Tibial nerve (tissue), 3 donors: ENCODE data around the gene TBC1D22A.

ENCODE experiments used
- POLR2A ChIP-seq, 2 donors: fragments of 450-650 bp; IDR thresholded peaks; one replicate each; pipeline ENCODE4 v1.6.1; 2017; ENCODE audit warnings: antibody characterized with exemption in 2 of 2, mild to moderate bottlenecking in 2 of 2, moderate library complexity in 2 of 2
- TF ChIP-seq, protein P1 (sequence below), 5 experiments: fragments of 200-600 bp in 3 of 5; fragments of 450-650 bp in 2 of 5; sonication (generic) in 3 of 5; IDR thresholded peaks; one replicate each; pipeline ENCODE4 v1.5.1; 2016 to 2019; ENCODE audit warnings: antibody characterized with exemption in 5 of 5, mild to moderate bottlenecking in 3 of 5, moderate library complexity in 2 of 5

DNA sequence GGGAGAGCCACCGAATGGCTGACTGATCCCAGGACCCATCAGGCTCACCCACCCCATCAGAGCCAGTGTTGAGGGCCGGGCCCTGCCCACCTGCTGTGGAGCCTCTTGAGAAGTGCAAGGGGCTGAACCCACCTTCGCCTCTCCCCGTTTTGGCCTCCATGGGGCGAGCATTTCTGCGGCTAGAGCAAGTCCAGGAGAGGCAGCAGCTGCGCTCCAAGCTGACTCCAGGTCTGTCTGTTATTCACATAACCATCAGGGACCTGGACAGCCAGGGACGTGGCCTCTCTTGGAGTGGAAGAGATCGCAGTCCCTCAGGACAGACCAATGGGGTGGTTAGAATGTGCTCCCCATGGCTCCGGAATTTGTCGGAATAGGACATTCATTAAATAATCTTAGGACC lies 231.8 kb downstream of the TBC1D22A start:
- TF ChIP-seq, protein P1, sequence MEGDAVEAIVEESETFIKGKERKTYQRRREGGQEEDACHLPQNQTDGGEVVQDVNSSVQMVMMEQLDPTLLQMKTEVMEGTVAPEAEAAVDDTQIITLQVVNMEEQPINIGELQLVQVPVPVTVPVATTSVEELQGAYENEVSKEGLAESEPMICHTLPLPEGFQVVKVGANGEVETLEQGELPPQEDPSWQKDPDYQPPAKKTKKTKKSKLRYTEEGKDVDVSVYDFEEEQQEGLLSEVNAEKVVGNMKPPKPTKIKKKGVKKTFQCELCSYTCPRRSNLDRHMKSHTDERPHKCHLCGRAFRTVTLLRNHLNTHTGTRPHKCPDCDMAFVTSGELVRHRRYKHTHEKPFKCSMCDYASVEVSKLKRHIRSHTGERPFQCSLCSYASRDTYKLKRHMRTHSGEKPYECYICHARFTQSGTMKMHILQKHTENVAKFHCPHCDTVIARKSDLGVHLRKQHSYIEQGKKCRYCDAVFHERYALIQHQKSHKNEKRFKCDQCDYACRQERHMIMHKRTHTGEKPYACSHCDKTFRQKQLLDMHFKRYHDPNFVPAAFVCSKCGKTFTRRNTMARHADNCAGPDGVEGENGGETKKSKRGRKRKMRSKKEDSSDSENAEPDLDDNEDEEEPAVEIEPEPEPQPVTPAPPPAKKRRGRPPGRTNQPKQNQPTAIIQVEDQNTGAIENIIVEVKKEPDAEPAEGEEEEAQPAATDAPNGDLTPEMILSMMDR (IDR thresholded peaks at IDR 0.05): no peak
- no peak for TF ChIP-seq POLR2A (IDR thresholded peaks at IDR 0.05)
